CD14-positive monocyte (primary cell): Measurements from ENCODE around the gene WWC1. TPM values are rescaled to one million over a fixed set of nuclear protein-coding genes. Genes with fewer than 3 reads are reported as not detected.
"Not testable (repeated sequence)": the region's sequence is repeated elsewhere in the genome, so short reads cannot be mapped to it uniquely, and the experiment has no call there.

Experiments
- DNase-seq, 3 donors: peaks; one replicate each; pipeline ENCODE4 v3.0.0-alpha.2; 2011 to 2022
- H2AFZ ChIP-seq: 2 replicates; pipeline ENCODE4 v1.6.0; 2012; ENCODE audit warnings: mild to moderate bottlenecking, low read depth, low read length, inconsistent platforms; ENCODE audit not compliant: insufficient read depth, poor library complexity, severe bottlenecking
- H3K27ac ChIP-seq, 2 donors: 1 replicate in 1 of 2; 2 replicates in 1 of 2; pipeline ENCODE4 v1.5.1; 2012 to 2013; ENCODE audit warnings: low read length in 2 of 2, control low read depth in 1 of 2, inconsistent platforms in 1 of 2, low read depth in 1 of 2, mild to moderate bottlenecking in 1 of 2
- H3K27me3 ChIP-seq, 2 donors: one replicate each; pipeline versions ENCODE4 v1.6.0 to v1.6.1; 2011 to 2013; ENCODE audit warnings: low read length in 2 of 2; ENCODE audit not compliant: control insufficient read depth in 2 of 2, insufficient read depth in 2 of 2
- H3K36me3 ChIP-seq, 2 donors: replicated peaks in 1 of 2; 1 replicate in 1 of 2; 2 replicates in 1 of 2; pipeline versions ENCODE4 v1.5.1 to v1.6.1; 2012 to 2013; ENCODE audit warnings: low read length in 2 of 2, control low read depth in 1 of 2, inconsistent platforms in 1 of 2, mild to moderate bottlenecking in 1 of 2; ENCODE audit not compliant: insufficient read depth in 2 of 2, control insufficient read depth in 1 of 2
- H3K4me1 ChIP-seq, 2 donors: 1 replicate in 1 of 2; 2 replicates in 1 of 2; pipeline versions ENCODE4 v1.5.1 to v1.6.1; 2012 to 2013; ENCODE audit warnings: low read length in 2 of 2, control low read depth in 1 of 2, inconsistent platforms in 1 of 2, mild to moderate bottlenecking in 1 of 2, moderate library complexity in 1 of 2; ENCODE audit not compliant: insufficient read depth in 2 of 2, control insufficient read depth in 1 of 2
- H3K4me2 ChIP-seq: replicated peaks from 2 replicates; pipeline ENCODE3; 2012; ENCODE audit warnings: low read length, moderate library complexity, mild to moderate bottlenecking; ENCODE audit not compliant: poor library complexity, severe bottlenecking; ENCODE audit errors: extremely low read depth
- H3K4me3 ChIP-seq, 3 experiments: fragments of 200-600 bp in 1 of 3; sonication (generic) in 1 of 3; replicated peaks in 1 of 3; 1 replicate in 2 of 3; 2 replicates in 1 of 3; pipeline ENCODE4 v1.5.1; 2011 to 2013; ENCODE audit warnings: low read length in 3 of 3, mild to moderate bottlenecking in 3 of 3, control low read depth in 2 of 3, low read depth in 2 of 3, inconsistent platforms in 1 of 3, moderate library complexity in 1 of 3
- H3K79me2 ChIP-seq: 2 replicates; pipeline ENCODE4 v1.6.0; 2012; ENCODE audit warnings: mild to moderate bottlenecking, control low read depth, inconsistent platforms, low read length, moderate library complexity; ENCODE audit not compliant: insufficient read depth
- H3K9ac ChIP-seq: 2 replicates; pipeline ENCODE4 v1.6.0; 2017; ENCODE audit warnings: low read length, mild to moderate bottlenecking; ENCODE audit not compliant: insufficient read depth, poor library complexity, severe bottlenecking
- H3K9me3 ChIP-seq, 2 donors: replicated peaks in 1 of 2; 1 replicate in 1 of 2; 2 replicates in 1 of 2; pipeline versions ENCODE4 v1.5.1 to v1.6.1; 2012 to 2013; ENCODE audit warnings: low read length in 2 of 2, control low read depth in 1 of 2; ENCODE audit not compliant: control insufficient read depth in 1 of 2, insufficient read depth in 1 of 2
- H4K20me1 ChIP-seq: 2 replicates; pipeline ENCODE4 v1.6.0; 2012; ENCODE audit warnings: mild to moderate bottlenecking, low read length, control low read depth, moderate library complexity; ENCODE audit not compliant: insufficient read depth
- H3K27ac Mint-ChIP-seq, 7 donors: one replicate each; pipeline ENCODE4 v1.8.0; 2020; ENCODE audit warnings: mild to moderate bottlenecking in 7 of 7, mixed read lengths in 7 of 7, moderate library complexity in 6 of 7, inconsistent platforms in 2 of 7
- H3K27me3 Mint-ChIP-seq, 3 donors: one replicate each; pipeline ENCODE4 v1.8.0; 2021 to 2022; ENCODE audit warnings: low read depth in 3 of 3, mild to moderate bottlenecking in 3 of 3, mixed read lengths in 3 of 3, moderate library complexity in 3 of 3, inconsistent platforms in 1 of 3
- H3K36me3 Mint-ChIP-seq, 2 donors: one replicate each; pipeline ENCODE4 v1.8.0; 2020; ENCODE audit warnings: mixed read lengths in 2 of 2, inconsistent platforms in 1 of 2, mild to moderate bottlenecking in 1 of 2
- H3K4me1 Mint-ChIP-seq: one replicate; pipeline ENCODE4 v1.8.0; 2020; ENCODE audit warnings: mild to moderate bottlenecking, mixed read lengths
- H3K4me3 Mint-ChIP-seq, 2 donors: one replicate each; pipeline ENCODE4 v1.8.0; 2020; ENCODE audit warnings: mild to moderate bottlenecking in 2 of 2, mixed read lengths in 2 of 2, moderate library complexity in 1 of 2
- H3K9me3 Mint-ChIP-seq, 7 donors: one replicate each; pipeline ENCODE4 v1.8.0; 2020 to 2022; ENCODE audit warnings: mixed read lengths in 7 of 7, mild to moderate bottlenecking in 6 of 7, moderate library complexity in 6 of 7, inconsistent platforms in 2 of 7
- CTCF ChIP-seq: fragments of 200-600 bp; IDR thresholded peaks from one replicate; pipeline ENCODE4 v1.8.0; 2022; ENCODE audit warnings: antibody characterized with exemption, mild to moderate bottlenecking
- WGBS: methylation state at CpG from one replicate; pipeline ENCODE4 v1.1.5; 2013; ENCODE audit warnings: missing lambda C conversion rate; ENCODE audit not compliant: insufficient coverage; 5-methylcytosine and 5-hydroxymethylcytosine counted together
- intact Hi-C, 2 donors: fragments of 100-400 bp; cut with micrococcal nuclease; formaldehyde crosslinking; loops; one replicate each; pipeline versions ENCODE4 v1.15.0 to v1.15.1; 2023
- polyA plus RNA-seq, 3 donors: library from polyadenylated mRNA; depleted of rRNA in 1 of 3; unstranded in 2 of 3; stranded (reverse) in 1 of 3; fragments of 300-500 nt in 2 of 3; fragments of >200 nt in 1 of 3; fragmentation: Illumina TruSeq in 2 of 3; gene quantifications; 1 replicate in 2 of 3; 2 replicates in 1 of 3; pipeline ENCODE4 v1.2.3, GENCODE V29; 2012 to 2021

WWC1 gene
- polyA plus RNA-seq, 3 donors = not detected

- no peaks in the 10 kb centered on the region for H3K36me3 ChIP-seq
- H3K4me3 Mint-ChIP-seq = no peak overlapping the region
- no peak overlapping the region for H3K27ac ChIP-seq
- no peaks in the 10 kb centered on the region for H3K79me2 ChIP-seq
- no peak overlapping the region for H3K4me3 ChIP-seq
- H3K4me2 ChIP-seq = no peak overlapping the region
- H3K4me1 Mint-ChIP-seq = no peaks in the 10 kb centered on the region
- DNase-seq = no peak
- H3K9ac ChIP-seq = no peak overlapping the region
- peaks cover 0 to 4% (median 4%) of the 10 kb centered on the region in 3 donors for H3K27me3 Mint-ChIP-seq
- H3K27ac Mint-ChIP-seq = no peak overlapping the region
- H4K20me1 ChIP-seq = no peaks in the 10 kb centered on the region
- intact Hi-C loops = no loop called here
- no peaks in the 10 kb centered on the region for H3K9me3 ChIP-seq
- 96% methylated on average over 3 of the region's 9 CpGs for WGBS
- peaks cover 0 to 10% (median 2%) of the 10 kb centered on the region in 7 donors for H3K9me3 Mint-ChIP-seq
- H3K36me3 Mint-ChIP-seq = no peaks in the 10 kb centered on the region
- no peak overlapping the region for H2AFZ ChIP-seq
- no peaks in the 10 kb centered on the region for H3K4me1 ChIP-seq
- no peaks in the 10 kb centered on the region for H3K27me3 ChIP-seq
- TF ChIP-seq CTCF = no peak
Observed at GRCh38 chr5:168434001-168434400, 142.6 kb downstream of the WWC1 start.

GRCh38 chr5:168434746-168435321 lies 143.4 kb downstream of the WWC1 start:
- no peak overlapping the region for H3K4me3 Mint-ChIP-seq
- H3K27me3 Mint-ChIP-seq = peaks cover 0 to 4% (median 3%) of the 10 kb centered on the region in 3 donors
- Histone ChIP-seq H3K9ac (no peak overlapping the region), H3K27ac (no peak overlapping the region), H3K9me3 (no peaks in the 10 kb centered on the region), H4K20me1 (no peaks in the 10 kb centered on the region), H3K79me2 (no peaks in the 10 kb centered on the region), H3K4me2 (no peak overlapping the region), H3K4me3 (no peak overlapping the region), H3K27me3 (no peaks in the 10 kb centered on the region), H2AFZ (no peak overlapping the region), H3K36me3 (no peaks in the 10 kb centered on the region), H3K4me1 (no peaks in the 10 kb centered on the region)
- no peak overlapping the region for H3K27ac Mint-ChIP-seq
- DNase-seq = no peak
- no peaks in the 10 kb centered on the region for H3K4me1 Mint-ChIP-seq
- no peaks in the 10 kb centered on the region for H3K36me3 Mint-ChIP-seq
- no peak for TF ChIP-seq CTCF
- 80% methylated on average over 8 of the region's 8 CpGs for WGBS
- intact Hi-C loops = no loop called here
- peaks cover 0 to 10% (median 2%) of the 10 kb centered on the region in 7 donors for H3K9me3 Mint-ChIP-seq

- not testable (repeated sequence) for H3K4me2 ChIP-seq, H3K27me3 Mint-ChIP-seq, H3K36me3 Mint-ChIP-seq
Observed at GRCh38 chr5:168435340-168435739, 143.9 kb downstream of the WWC1 start.

More at GRCh38 chr5:168435340-168435739, 143.9 kb downstream of the WWC1 start:
- DNase-seq, H3K27ac ChIP-seq, H3K27me3 ChIP-seq, H3K9ac ChIP-seq, H3K4me1 Mint-ChIP-seq, H3K4me3 ChIP-seq, H3K4me3 Mint-ChIP-seq, H2AFZ ChIP-seq, intact Hi-C loops, H3K27ac Mint-ChIP-seq, H3K79me2 ChIP-seq, H4K20me1 ChIP-seq, H3K36me3 ChIP-seq, H3K4me1 ChIP-seq, H3K9me3 ChIP-seq, H3K9me3 Mint-ChIP-seq: not testable (repeated sequence)
- no CpG with 5 or more reads among the region's 4 CpGs for WGBS
